HCT116 (cell line): ENCODE measurements around the gene PSTPIP2. TPM values are rescaled to one million over a fixed set of nuclear protein-coding genes. Genes with fewer than 3 reads are reported as not detected.

ENCODE experiments used
- ATAC-seq: fragments of 200-7000 bp; cut with Tn5 transposase; 2 replicates; pipeline ENCODE4 v1.9.1; 2020; ENCODE audit warnings: mild to moderate bottlenecking, moderate library complexity
- BruUV-seq: library from RNA; stranded (reverse); fragments of 400-500 nt; replicated peaks from 2 replicates; lab custom pipeline; 2021; lab: Mats Ljungman, UMichigan
- CTCF ChIA-PET: fragments of 300-600 bp; sonication (Branson Sonifier 250); formaldehyde crosslinking; loops from one replicate; lab custom pipeline; 2021; ENCODE audit warnings: antibody characterized with exemption; lab: Charles Lee
- POLR2A ChIA-PET: fragments of 300-600, 350-600 bp; sonication (Branson Sonifier 250); formaldehyde crosslinking; loops from one replicate; lab custom pipeline; 2021; ENCODE audit warnings: antibody characterized with exemption; lab: Charles Lee
- RAD21 ChIA-PET, 2 experiments: fragments of 300-600 bp; sonication (Branson Sonifier 250); formaldehyde crosslinking; loops; one replicate each; lab custom pipeline; 2023; ENCODE audit warnings: low total read pairs in 2 of 2; ENCODE audit not compliant: uncharacterized antibody in 2 of 2, unreplicated experiment in 2 of 2, low non-redundant PET in 1 of 2; lab: Charles Lee
- DNase-seq: peaks from one replicate; pipeline ENCODE4 v3.0.0-alpha.2; 2010; ENCODE audit warnings: low read depth, low spot score
- H2AFZ ChIP-seq: fragments of 200-600 bp; shearing (Covaris generic), sonication (generic); 2 replicates; pipeline ENCODE4 v1.6.1; 2017; ENCODE audit warnings: low read depth, mixed run types, mixed read lengths, antibody characterized with exemption, low read length; ENCODE audit not compliant: poor library complexity, severe bottlenecking
- H3K27ac ChIP-seq: 2 replicates; pipeline ENCODE4 v1.5.1; 2012; ENCODE audit warnings: low read depth, low read length
- H3K27me3 ChIP-seq: fragments of 200-600 bp; sonication (generic); 2 replicates; pipeline ENCODE4 v1.6.1; 2016; ENCODE audit warnings: mixed run types, low read length, mixed read lengths; ENCODE audit not compliant: insufficient read depth
- H3K36me3 ChIP-seq, 2 experiments: fragments of 200-500 bp in 1 of 2; fragments of 200-600 bp in 1 of 2; sonication (Bioruptor generic) in 1 of 2; sonication (generic) in 1 of 2; 2 replicates each; pipeline versions ENCODE4 v1.5.1 to v1.6.1; 2014 to 2016; ENCODE audit warnings: low read length in 2 of 2, inconsistent platforms in 1 of 2, mixed read lengths in 1 of 2, mixed run types in 1 of 2; ENCODE audit not compliant: insufficient read depth in 2 of 2, control insufficient read depth in 1 of 2
- H3K4me1 ChIP-seq, 2 experiments: fragments of 200-600 bp in 1 of 2; sonication (generic) in 1 of 2; 2 replicates each; pipeline versions ENCODE4 v1.5.1 to v1.6.1; 2012 to 2017; ENCODE audit warnings: low read length in 2 of 2, inconsistent platforms in 1 of 2, mild to moderate bottlenecking in 1 of 2, mixed read lengths in 1 of 2, mixed run types in 1 of 2, moderate library complexity in 1 of 2; ENCODE audit not compliant: insufficient read depth in 2 of 2, control insufficient read depth in 1 of 2
- H3K4me2 ChIP-seq: fragments of 200-600 bp; sonication (generic); 2 replicates; pipeline ENCODE4 v1.6.1; 2017; ENCODE audit warnings: mixed run types, low read length, mixed read lengths
- H3K4me3 ChIP-seq, 2 experiments: fragments of 200-600 bp in 1 of 2; sonication (generic) in 1 of 2; replicated peaks in 1 of 2; 2 replicates each; pipeline ENCODE4 v1.5.1; 2011 to 2016; ENCODE audit warnings: low read length in 2 of 2, control low read depth in 1 of 2, low read depth in 1 of 2, mild to moderate bottlenecking in 1 of 2, mixed read lengths in 1 of 2, mixed run types in 1 of 2
- H3K79me2 ChIP-seq: fragments of 200-600 bp; sonication (generic); 2 replicates; pipeline ENCODE4 v1.6.1; 2017; ENCODE audit warnings: mild to moderate bottlenecking, mixed run types, low read length, moderate library complexity, mixed read lengths; ENCODE audit not compliant: insufficient read depth
- H3K9ac ChIP-seq: fragments of 200-600 bp; sonication (generic); 2 replicates; pipeline ENCODE4 v1.6.1; 2016; ENCODE audit warnings: low read length, mixed read lengths
- H3K9me2 ChIP-seq: fragments of 200-600 bp; sonication (generic), shearing (Covaris generic); 2 replicates; pipeline ENCODE4 v1.6.1; 2017; ENCODE audit warnings: mixed run types, mild to moderate bottlenecking, moderate library complexity; ENCODE audit not compliant: insufficient read depth
- H3K9me3 ChIP-seq, 2 experiments: fragments of 200-500 bp in 1 of 2; fragments of 200-600 bp in 1 of 2; sonication (Bioruptor generic) in 1 of 2; sonication (generic) in 1 of 2; 2 replicates each; pipeline ENCODE4 v1.6.1; 2014 to 2017; ENCODE audit warnings: low read length in 2 of 2, mixed read lengths in 2 of 2, inconsistent platforms in 1 of 2, low read depth in 1 of 2, mild to moderate bottlenecking in 1 of 2, mixed run types in 1 of 2, moderate library complexity in 1 of 2; ENCODE audit not compliant: control insufficient read depth in 1 of 2, insufficient read depth in 1 of 2
- H4K20me1 ChIP-seq: fragments of 200-600 bp; sonication (generic), shearing (Covaris generic); 2 replicates; pipeline ENCODE4 v1.6.1; 2017; ENCODE audit warnings: mixed run types, mild to moderate bottlenecking, moderate library complexity; ENCODE audit not compliant: insufficient read depth
- ATF3 ChIP-seq: IDR thresholded peaks from 2 replicates; pipeline ENCODE4 v1.6.1; 2012
- CBX3 ChIP-seq: IDR thresholded peaks from 2 replicates; pipeline ENCODE4 v1.6.1; 2012; ENCODE audit warnings: low read depth
- EGR1 ChIP-seq: IDR thresholded peaks from 2 replicates; pipeline ENCODE4 v1.6.1; 2012; ENCODE audit warnings: low read depth
- ELF1 ChIP-seq: IDR thresholded peaks from 2 replicates; pipeline ENCODE4 v1.6.1; 2012; ENCODE audit warnings: low read depth, borderline replicate concordance
- EZH2 ChIP-seq: fragments of 200-600 bp; sonication (generic); IDR thresholded peaks from 2 replicates; pipeline ENCODE4 v1.6.1; 2017; ENCODE audit warnings: antibody characterized with exemption, mixed run types
- FOSL1 ChIP-seq: IDR thresholded peaks from 2 replicates; pipeline ENCODE4 v1.6.1; 2012; ENCODE audit warnings: low read depth
- MAX ChIP-seq: IDR thresholded peaks from 2 replicates; pipeline ENCODE4 v1.6.1; 2012
- POLR2A ChIP-seq: IDR thresholded peaks from 2 replicates; pipeline ENCODE4 v1.7.0; 2011; ENCODE audit warnings: borderline replicate concordance; ENCODE audit not compliant: insufficient read depth, insufficient read length; ENCODE audit errors: extremely low read depth
- SIN3A ChIP-seq: IDR thresholded peaks from 2 replicates; pipeline ENCODE4 v1.6.1; 2012; ENCODE audit warnings: low read depth
- SP1 ChIP-seq: IDR thresholded peaks from 2 replicates; pipeline ENCODE4 v1.6.1; 2012; ENCODE audit warnings: low read depth
- SRF ChIP-seq: IDR thresholded peaks from 2 replicates; pipeline ENCODE4 v1.6.1; 2012; ENCODE audit warnings: low read depth
- ZBTB33 ChIP-seq: IDR thresholded peaks from 2 replicates; pipeline ENCODE4 v1.6.1; 2011; ENCODE audit warnings: mild to moderate bottlenecking, low read length, moderate library complexity; ENCODE audit not compliant: insufficient replicate concordance; ENCODE audit errors: extremely low read depth
- ZFX ChIP-seq: fragments of 450-650 bp; IDR thresholded peaks from 2 replicates; pipeline ENCODE4 v1.6.1; 2017
- intact Hi-C: fragments of 100-400 bp; cut with micrococcal nuclease; formaldehyde crosslinking; loops from 2 replicates; pipeline ENCODE4 v1.10.0; 2022
- total RNA-seq: library from RNA; stranded (reverse); gene quantifications from one replicate; pipeline ENCODE4 v1.2.1, GENCODE V29; 2021; ENCODE audit not compliant: unreplicated experiment

The PSTPIP2 gene
- total RNA-seq, 1 experiment from 2014 or later: 20.0 TPM

- Histone ChIP-seq H3K4me2 (no peak overlapping the region), H3K9ac (no peak overlapping the region), H3K27ac (no peak overlapping the region), H3K9me2 (no peaks in the 10 kb centered on the region), H3K36me3 (peaks cover 10 to 11% of the 10 kb centered on the region in 2 experiments), H4K20me1 (no peaks in the 10 kb centered on the region), H3K27me3 (no peaks in the 10 kb centered on the region), H2AFZ (no peak overlapping the region)
- DNase-seq: no peak
- CTCF ChIA-PET: no interaction called here
- RAD21 ChIA-PET: no interaction called here
- intact Hi-C loops: no loop called here
- POLR2A ChIA-PET: no interaction called here
- BruUV-seq: no TSS peak
- TF ChIP-seq SIN3A (no peak), MAX (no peak), ATF3 (no peak), SRF (no peak), POLR2A (no peak), FOSL1 (no peak), ZBTB33 (no peak), EZH2 (no peak), EGR1 (no peak), CBX3 (no peak), SP1 (no peak), ELF1 (no peak), ZFX (no peak)
- TF ChIP-seq, all 23 proteins: peak for 0
- H3K79me2 ChIP-seq: peaks cover 4% of the 10 kb centered on the region; the same call in 1 of the 2 replicates
- ATAC-seq: no peak
- H3K4me1 ChIP-seq: peaks cover 7 to 36% of the 10 kb centered on the region in 2 experiments; a peak in 3 of 4 replicates
- no peak overlapping the region for H3K4me3 ChIP-seq
- H3K9me3 ChIP-seq: no peaks in the 10 kb centered on the region
Observed at GRCh38 chr18:45958027-45958426, 114.0 kb downstream of the PSTPIP2 start.
